OCI-M2 (cell line): ENCODE measurements around the gene PHF8.

Experiments used
- DNase-seq: peaks from one replicate; lab custom pipeline; 2025; ENCODE audit not compliant: unreplicated experiment; lab: John Stamatoyannopoulos, UW

Gene PHF8

DNA sequence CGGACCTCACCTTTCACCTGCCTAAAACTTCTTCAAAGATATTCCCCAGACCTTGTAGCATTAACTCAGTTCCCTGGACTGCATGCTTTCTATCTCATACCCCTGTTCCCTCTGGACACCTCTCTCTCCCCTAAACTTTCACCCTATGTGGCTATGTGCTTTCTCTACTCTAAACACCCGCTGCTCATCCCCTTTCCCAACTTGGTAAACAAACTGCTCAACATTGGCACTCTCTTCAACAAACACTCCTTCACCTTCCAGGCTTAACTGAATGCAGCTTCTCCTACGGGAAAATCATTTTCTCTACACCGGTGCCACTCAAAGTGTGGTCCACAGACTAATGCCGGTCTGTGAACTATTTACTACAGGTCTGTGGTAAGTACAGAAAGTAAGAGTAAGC, 19.9 kb downstream of the PHF8 start:
- DNase-seq = no peak

DNA sequence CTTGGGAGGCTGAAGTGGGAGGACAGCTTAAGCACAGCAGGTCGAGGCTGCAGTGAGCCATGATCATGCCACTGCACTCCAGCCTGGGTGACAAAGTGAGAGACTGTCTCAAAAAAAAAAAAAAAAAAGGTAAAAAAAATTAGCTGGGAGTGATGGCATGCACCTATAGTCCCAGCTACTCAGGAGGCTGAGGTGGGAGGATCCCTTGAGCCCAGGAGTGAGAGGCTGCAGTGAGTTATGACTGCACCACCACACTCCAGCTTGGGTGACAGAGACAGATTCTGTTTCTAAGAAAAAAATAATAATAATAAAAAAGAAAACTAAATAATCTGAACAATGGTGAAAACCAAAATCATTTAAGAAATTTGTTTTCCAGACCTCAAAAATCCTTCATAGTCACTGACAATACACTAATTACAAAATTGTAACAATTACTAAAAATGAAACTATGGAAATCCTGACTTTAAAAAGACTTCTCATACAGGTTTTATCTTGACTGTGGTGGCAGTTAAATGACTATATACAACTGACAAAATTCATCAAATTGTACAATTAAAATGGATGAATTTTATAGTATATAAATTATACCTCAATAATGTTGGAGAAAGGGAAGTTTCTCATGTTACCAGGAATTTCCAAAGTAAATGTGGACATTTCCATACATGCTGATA, 31.3 kb downstream of the PHF8 start:
- no peak for DNase-seq

GRCh38 chrX:54007682-54008081, 36.6 kb downstream of the PHF8 start:
- no peak for DNase-seq

DNA sequence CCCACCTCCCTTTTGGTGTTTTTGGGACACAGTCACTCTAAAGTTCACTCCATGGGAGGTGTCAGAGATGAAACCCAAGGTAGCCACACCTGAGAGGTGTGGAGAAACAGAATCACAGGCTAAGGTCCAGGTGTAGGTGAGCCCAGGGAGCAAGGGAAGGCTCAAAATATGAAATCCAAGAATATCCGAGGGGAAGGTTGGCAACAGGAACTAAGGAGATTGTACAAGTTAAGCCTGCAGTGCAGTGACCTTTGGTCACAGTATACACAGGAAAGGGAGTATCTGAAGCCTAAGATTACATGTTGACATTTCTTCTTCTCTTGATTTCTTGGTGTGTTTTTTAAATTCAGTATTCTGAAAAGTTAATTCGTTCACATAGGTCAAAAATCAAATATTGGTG, 46.5 kb downstream of the PHF8 start:
- DNase-seq = no peak

- DNase-seq = no peak
These were observed 51.7 kb downstream of the PHF8 start for GRCh38 chrX:53992589-53992988.

- no peak for DNase-seq
These were observed 54.1 kb downstream of the PHF8 start for GRCh38 chrX:53990171-53990570.

DNA sequence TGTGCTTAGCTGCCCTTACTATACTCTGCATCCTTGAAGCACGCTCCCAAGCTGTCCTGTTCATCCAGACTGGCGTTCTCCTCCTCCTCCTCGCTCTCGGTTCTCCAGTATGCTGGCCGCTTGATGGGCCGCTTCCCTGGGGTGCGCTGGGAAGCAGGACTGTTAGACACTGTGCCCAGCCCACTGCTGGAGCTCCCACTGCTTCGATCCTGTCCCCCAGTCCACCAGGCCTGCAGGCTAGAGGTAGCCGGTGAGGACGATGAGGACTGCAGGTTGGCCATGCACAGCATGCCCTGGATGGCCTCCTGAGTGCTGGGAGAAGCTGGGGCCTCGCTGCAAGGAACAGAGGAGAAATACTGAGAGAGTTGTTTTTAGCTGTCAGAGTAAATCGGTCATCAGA, 59.4 kb downstream of the PHF8 start:
- no peak for DNase-seq

DNA sequence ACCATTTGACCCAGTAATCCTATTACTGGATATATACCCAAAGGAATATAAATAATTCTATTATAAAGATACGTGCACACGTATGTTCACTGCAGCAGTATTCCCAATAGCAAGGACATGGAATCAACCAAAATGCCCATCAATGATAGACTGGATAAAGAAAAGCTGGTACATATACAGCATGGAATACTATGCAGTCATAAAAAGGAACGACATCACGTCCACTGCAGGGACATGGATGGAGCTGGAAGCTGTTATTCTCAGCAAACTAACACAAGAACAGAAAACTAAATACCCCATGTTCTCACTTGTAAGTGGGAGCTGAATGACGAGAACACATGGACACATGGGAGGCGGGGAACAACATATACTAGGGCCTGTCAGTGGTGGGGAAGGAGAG, 69.7 kb downstream of the PHF8 start:
- no peak for DNase-seq

DNA sequence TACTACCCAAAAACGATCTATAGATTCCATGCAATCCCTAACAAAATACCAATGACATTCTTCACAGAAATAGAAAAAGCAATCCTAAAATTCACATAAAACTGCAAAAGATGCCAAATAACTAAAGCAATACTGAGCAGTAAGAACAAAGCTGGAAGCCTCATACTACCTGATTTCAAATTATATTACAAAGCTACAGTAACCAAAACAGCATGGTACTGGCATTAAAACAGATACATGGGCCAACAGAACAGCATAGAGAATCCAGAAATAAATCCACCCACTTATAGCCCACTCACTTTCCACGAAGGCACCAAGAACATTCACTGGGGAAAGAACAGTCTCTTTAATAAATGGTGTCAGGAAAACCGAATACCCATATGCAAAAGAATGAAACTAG, 74.7 kb downstream of the PHF8 start:
- no peak for DNase-seq

- no peak for DNase-seq
These were observed 94.0 kb downstream of the PHF8 start for GRCh38 chrX:53950130-53950733.

GRCh38 chrX:53940180-53940579, 104.1 kb downstream of the PHF8 start:
- DNase-seq = no peak

DNA sequence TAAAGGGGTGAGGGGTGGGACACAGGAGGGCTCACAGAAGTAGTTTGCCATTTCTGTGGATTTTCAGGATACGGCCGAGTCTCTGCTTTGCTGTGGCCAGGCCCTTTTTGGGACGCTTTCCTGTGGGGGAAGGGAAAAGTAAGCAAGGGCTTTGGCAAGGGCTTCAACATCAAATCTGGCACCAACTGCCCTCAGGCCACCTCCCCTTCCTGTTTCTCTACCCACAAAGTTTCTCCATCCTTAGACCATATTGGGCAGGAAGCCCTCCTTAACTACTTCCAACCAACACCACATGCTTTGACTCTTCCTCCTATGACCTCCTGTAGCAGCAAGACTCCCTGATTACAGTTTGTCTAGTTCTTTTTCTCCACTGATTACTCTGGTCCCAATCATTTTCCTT, 105.1 kb downstream of the PHF8 start:
- no peak for DNase-seq

GRCh38 chrX:53930515-53931380, 113.5 kb downstream of the PHF8 start:
- no peak for DNase-seq

DNA sequence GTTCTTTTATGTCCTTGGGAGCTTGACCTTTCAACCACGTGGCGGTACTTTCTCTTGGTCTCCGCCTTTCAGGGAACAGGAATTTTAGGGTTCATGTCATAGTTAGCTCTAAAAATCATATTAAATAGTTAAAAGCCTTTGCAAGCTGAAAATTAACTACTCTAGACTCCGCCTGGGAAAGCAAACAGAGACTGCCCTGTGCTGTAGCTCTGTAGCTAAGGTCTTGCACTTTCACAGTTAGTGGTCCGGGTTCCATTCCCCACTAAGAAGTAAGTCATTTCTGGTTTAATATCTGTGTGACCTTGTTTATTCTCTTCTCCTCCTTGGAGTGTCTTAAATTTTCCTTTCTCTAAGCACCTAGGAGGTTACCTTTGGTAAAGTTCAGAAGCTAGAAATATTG, 118.2 kb downstream of the PHF8 start:
- DNase-seq = no peak

GRCh38 chrX:53918702-53919101, 125.6 kb downstream of the PHF8 start:
- no peak for DNase-seq

DNA sequence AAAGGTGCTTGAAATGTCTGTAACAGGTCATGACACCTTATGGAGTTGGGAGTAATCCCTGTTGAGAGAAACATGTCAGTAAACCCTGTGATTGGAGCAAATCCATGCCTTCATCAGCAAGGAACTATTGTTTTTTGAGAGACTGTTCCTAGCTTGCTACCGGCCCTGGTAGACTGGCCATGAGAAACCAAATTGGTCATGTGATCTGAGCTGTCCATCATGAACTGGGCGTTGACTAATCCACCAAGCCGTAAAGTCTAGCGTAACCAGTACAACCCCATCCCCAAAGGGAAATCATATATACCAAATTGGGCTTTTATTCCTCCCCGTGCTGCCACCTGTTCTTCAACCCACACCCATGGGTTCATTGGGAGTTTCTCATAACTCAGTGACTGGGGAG, 143.7 kb downstream of the PHF8 start:
- DNase-seq = no peak

DNA sequence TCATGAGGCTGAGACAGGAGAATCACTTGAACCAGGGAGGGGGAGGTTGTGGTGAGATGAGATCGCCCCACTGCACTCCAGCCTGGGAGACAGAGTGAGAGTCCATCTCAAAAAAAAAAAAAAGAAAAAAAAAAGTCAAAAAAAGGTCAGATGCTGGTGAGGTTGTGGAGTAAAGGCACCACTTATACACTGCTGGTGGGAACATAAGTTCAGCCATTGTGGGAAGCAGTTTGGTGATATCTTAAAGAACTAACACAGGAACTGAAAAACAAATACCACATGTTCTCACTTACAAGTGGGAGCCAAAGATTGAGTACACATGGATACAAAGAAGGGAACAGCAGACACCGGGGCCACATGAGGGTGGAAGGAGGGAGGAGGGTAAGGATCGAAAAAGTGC, 149.0 kb downstream of the PHF8 start:
- DNase-seq = no peak
